Activated T-helper 9 cell treated with anti-CD3 and anti-CD28 coated beads, Interleukin-2, amount 50 U/mL, for 16 hours (primary cell): Measurements from ENCODE around the gene COA1.
"Not testable (repeated sequence)": the region's sequence is repeated elsewhere in the genome, so short reads cannot be mapped to it uniquely, and the experiment has no call there.

Experiments
- DNase-seq: peaks from one replicate; pipeline ENCODE4 v3.0.0-alpha.2; 2020; ENCODE audit warnings: low read depth

COA1 gene

DNA sequence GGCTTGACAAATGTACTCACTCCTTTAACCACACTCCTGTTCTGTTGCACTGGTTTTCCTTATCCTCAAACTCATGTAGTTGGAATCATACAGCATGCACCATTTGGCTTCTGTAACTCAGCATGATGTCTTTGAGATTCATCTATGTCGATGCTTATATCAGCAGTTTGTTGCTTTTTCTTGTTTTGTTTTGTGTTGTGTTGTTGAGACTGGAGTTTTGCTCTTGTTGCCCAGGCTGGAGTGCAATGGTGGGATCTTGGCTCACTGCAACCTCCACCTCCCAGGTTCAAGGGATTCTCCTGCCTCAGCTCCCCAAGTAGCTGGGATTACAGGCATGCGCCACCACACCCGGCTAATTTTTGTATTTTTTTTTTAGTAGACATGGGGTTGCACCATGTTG is 101.5 kb downstream of the COA1 start:
- DNase-seq, result not testable (repeated sequence)

DNA sequence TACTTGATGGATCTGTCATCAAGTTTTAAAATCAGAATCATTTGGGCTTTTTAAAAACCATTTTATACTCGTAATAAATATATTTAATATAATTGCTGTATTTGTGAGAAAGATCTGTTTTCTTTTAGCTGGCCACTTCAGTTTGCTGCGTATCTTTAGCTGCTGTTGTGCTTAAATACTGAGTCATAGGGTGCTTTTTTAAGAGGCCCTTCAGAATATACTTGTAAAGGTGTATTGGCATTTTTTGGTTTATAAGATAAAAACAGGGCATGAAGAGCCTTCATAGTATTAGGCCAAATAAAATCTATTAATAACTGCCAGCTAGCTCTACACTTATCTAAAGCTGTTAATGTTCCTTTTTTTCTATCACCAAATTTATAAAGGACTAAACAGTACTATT is 102.6 kb downstream of the COA1 start:
- no peak for DNase-seq

DNA sequence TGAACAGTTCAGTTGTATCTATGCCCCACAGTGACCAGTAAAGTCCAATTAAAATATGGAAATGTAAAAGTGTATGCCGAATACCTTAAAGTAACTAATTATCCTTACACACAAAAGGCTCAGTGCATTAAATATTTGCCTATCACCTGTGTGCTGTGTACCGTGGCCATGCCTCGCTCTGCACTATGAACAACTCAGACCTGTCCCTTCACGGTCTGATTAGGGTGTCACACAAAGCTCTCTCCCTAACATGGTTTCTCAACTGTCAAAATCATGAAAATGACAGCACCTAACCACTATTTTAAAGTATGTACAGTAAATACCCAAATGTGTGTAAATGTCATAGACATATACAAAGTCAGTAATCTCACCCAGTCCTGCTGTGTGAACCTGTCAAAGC is 103.3 kb downstream of the COA1 start:
- DNase-seq, result no peak

DNA sequence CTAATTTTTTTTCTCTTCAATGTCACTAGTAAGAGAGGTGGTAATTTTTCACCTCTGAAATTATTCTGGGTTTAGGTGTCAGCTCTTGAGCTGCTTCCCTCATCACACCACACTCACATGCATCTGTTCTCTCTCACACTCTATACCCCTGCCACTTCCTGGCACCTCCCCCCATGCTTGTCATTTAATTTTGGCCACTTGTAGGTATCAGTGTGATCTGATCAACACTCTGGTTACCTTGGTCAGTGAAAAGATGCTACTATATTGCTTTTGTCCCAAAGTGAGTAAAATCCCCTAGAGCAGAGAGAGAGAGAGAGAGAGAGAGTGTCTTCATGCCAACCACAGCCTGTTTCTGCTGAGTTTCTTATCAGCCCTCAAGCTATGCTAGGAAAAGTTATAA is 103.9 kb downstream of the COA1 start:
- DNase-seq, result no peak

DNA sequence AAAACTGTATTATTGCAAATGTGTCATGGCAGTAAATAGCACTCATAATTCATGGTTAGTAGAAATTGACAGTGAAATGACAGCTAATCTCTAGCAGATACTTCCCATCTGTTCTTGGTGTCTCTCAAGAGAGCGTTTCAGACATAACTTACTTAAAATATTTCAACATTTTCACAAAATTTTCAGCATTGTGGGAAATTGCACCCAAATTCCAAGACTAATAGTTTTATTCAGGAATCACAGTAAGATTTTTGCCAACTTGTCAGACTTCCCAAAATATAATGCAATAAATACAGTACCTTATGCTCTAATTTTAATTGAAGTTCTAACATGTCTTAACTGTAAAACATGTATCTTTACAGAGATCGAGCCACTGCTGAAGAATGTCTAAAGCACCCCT is 105.2 kb downstream of the COA1 start:
- no peak for DNase-seq

DNA sequence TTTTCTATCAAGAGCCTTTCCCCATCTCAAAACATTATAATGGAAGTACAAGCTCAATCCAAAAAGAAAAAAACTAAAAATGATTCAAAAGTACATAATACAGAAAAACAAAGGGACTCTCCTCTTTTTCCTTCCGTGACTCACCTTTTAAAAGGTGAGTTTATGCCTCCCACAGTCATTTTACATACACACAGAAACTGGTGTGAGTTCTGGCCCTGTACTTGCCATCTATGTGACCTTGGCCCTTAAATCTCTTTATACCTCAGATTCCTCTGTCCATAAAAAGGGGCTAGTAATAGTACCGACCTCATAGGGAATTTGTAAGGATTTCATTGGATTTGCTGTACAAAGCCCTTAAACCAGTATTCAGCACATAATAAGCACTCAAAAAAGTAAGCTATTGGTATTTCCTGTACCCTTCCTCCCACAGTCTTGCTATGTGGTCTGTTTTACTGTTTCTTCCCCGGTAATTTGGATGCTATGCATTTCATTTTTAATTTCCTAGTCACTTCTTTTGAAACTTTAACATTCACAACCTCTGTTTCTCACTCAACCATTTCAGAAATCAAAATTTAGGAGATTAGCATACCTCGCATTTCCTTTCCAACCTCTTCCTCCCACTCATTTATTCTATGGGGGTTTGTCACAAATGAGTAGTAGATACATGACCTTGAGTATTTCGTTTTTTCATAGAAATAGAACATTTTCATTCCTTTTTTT is 107.4 kb downstream of the COA1 start:
- no peak for DNase-seq

DNA sequence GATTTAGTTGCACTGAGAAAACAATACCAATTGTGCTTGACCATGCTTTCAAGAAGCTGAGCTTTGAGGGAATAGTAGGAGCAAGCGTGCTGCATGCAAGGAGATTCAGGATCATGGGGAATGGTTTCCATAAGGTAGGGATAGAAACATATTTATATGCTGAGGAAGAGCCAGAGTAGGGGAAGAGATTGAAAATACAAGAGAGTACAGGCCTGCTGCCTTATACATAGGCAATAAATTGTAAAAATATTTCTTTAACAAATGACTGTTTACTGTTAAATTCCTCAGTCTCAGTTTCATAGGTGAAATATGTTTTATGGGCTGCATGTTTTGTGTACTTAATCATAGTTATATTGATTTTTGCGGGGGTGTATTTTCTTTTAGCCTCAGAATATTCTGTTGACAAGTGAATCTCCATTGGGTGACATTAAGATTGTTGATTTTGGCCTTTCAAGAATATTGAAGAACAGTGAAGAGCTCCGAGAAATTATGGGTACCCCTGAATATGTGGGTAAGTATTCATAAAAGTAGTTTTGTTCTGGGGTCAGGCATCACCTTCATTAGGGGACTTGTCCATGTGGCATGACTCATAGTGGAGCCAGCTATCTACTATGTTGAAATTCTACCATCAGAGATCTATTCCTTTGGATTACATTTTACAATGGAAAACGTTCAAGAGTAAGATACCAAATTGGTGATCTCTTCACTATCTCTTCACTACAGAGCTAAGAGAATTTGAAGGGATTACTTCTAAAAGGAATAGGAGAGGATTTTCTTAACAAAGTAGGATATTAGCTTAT is 109.9 kb downstream of the COA1 start:
- no peak for DNase-seq

DNA sequence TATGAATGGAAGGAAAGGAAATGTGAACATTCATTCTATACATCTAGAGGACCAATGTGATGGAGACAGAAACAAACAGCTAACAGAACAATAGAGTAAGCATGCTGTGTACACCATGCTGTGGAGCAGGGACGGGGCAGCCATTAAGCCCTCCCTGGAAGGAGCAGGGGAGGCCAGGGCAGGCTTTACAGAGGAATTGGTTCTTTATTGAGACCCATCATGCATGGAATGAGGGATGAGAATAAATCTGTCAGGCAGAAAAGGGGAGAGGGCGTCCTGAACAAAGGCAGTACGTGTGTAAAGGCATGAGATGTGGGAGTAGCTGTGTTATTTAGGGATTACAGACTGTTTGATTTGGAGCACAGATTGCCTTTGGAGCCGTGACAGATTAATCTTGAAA is 111.2 kb downstream of the COA1 start:
- DNase-seq, result no peak

DNA sequence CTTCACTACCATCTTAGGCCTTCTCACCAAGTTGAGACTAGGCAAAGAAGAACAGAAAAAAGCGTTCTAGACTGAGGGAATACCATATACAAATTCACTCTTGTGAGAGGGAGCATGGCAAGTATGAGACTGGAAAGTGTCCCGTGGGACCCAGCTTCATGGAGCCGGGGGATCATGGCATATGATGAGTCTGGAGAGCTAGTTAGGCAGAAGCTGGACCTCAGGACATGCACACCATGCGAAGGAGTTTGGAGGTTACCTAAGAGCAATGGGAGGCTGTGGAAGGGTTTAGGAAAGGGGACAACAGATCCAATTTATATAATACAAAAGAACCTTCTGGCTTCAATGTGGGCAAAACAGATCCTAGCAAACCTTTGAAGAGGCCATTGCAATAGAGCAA is 112.3 kb downstream of the COA1 start:
- DNase-seq, result no peak

DNA sequence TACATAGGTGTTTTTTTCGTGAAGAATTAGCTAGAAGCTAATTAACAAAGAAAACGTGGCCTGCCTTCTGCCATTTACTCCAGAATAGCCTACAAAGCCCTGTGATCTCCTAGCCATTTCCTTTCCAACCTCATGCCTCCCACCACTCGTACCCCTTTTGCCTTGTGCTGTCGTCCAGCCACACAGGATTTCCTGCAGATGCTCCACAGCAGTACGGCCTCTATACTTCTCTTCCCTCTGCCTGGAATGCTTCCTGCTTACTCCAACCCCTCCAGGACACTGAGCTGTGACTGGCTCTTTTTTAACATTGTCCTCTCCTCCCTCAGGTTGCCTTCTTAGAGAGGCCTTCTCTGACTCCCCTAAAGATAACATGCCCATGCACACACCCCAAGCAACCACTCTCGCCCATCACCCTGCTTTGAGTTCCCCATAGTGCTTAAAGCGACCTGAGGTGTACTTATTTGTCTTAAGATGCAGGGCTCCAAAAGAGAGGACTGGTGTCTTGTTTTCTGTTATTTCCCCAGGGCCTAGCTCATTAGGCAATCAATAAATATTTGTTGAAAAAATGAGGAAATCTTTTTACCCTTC is 113.7 kb downstream of the COA1 start:
- no peak for DNase-seq

DNA sequence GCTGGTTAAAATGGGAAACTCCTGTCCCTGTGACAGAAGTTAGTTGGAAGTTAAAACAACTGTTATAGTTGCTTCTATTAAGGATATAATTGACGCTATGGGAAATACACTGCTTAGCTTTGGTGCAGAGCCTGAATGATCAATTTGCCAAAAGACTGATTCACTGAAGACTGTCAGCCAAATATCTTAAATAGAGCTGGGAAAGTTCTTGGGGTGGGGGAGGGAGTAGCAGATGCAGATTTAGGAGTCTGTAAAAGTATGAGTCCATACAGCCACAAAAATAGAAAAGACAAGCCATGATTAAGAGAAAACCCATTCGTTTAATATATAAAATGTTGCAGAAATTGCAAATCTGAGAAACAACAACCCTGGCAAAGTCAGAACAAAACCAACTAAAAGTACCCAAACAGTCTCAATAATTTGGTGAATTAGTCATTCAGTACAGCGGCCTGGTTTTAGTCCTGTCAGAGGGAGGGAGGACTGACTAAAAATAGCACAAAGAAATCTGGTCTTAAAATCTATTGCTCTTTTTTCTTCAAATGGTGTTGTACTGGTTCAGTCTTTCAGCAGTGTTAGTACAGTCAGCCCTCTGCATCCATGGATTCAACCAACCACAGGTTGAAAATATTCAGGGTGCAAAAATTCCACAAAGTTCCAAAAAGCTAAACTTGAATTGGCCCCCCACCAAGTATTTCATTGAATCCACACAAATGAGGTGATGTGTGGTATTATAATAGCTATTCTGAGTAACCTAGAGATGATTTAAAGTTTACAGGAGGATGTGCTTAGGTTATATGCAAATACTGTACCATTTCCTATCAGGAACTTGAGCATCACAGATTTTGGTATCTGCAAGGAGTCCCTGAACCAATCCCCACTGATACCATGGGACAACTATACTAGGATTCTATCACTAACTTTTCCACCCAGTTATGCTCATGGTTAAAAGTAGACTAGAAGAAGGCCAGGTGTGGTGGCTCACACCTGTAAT is 116.4 kb downstream of the COA1 start:
- no peak for DNase-seq

DNA sequence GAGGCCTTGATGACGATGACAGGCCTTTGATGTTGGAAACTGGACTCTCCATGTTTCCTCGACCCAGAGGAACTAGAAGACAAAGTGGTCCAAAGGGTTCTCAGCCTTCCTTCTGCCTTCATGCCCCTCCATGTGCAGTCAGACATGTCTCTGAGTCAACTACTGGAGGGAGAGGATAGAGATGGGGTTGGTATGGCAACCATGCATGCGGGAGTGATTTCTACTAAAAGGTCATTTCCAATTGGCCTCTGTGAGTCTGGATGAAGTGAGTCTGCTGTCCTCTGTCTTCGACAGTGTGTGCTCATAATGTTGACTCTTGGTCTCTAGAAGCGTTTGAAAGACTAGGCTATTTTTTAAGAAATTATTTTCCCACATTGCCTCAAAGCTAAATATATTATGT is 117.2 kb downstream of the COA1 start:
- DNase-seq, result no peak

DNA sequence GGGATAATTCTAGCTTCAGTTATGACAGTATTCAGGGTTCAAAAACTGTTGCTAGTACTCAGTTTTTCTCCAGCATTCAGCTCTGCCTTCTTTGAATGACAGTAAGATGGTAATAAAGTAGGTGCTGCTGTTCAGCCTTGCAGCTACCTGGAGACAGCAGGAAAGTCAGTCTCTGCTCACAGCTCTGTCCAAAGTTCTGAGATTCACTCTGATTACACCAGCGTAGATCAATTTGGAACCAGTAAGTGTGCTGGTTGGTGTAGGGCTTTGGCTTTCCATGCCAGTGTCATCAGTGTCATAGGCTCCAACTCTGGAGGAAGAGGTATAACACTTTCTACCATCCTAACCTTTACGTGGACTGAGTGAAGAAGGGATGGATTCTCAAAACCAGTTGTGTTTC is 120.2 kb downstream of the COA1 start:
- DNase-seq, result no peak

DNA sequence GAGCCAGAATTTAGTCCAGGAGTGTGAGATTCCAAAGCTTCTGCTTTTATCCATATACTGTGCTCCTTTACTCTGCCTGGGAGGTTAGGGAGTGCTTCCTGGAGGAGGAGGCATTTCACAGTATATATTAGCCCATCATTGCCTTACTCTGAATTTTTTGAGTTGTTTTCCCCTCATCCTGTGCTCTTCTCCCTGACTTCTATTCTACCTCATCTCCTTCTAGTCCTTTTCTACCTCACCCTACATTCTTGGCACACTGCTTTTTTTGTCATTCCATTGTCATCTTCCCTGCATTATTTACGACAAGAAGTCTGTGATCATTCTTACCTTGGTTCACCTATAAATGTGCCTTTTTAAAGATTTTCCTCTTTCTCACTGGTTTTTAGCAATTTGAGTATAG is 125.1 kb downstream of the COA1 start:
- no peak for DNase-seq

DNA sequence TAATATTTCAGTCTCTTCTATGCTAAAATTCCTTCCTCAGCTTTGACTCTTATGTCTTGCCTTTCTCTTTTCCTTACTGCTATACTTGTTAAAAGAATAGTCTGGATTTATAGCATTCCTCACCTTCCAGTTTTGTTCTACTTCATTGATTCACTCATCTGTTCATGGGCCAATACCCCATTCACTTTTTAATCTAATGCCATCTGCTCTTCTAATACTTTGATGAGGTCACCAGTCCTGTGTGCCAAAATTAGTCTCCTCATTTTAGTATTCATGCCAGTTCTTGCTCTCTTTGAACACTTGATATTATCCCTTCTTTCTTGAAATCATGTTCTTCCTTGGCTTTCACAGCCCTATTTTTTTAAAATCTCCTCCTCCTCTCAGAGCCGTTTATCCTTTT is 127.1 kb downstream of the COA1 start:
- DNase-seq, result no peak

DNA sequence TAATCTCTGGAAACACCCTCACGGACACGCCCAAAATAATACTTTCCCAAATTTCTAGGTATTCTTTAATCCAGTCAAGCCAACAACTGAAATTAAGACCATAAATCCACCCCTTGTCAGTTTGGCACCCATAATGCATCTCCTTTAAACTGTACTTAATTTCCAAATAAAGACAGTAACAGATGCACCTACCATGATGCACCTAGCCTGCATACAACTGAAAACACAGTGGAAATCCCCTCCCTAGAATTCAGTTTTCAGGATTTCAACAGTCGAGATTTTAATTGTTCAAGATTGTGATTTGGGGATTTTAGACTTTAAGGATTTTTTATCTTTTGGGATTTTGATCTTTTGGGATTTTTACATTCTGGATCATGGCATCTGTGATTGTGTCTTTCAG is 129.3 kb downstream of the COA1 start:
- DNase-seq, result no peak

DNA sequence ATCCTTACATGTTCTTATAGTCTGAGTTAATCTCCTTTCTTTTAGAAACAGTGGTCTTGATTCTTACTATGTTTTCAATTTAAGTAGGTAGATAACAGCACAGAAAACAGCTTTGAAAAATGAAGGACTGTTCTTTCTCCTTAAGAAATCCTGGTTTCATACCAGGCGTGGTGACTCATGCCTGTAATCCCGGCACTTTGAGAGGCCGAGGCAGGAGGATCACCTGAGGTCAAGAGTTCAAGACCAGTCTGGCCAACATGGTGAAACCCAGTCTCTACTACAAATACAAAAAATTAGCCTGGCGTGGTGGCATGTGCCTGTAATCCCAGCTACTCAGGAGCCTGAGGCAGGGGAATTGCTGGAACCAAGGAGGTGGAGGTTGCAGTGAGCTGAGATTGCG is 132.9 kb downstream of the COA1 start:
- DNase-seq, result not testable (repeated sequence)

DNA sequence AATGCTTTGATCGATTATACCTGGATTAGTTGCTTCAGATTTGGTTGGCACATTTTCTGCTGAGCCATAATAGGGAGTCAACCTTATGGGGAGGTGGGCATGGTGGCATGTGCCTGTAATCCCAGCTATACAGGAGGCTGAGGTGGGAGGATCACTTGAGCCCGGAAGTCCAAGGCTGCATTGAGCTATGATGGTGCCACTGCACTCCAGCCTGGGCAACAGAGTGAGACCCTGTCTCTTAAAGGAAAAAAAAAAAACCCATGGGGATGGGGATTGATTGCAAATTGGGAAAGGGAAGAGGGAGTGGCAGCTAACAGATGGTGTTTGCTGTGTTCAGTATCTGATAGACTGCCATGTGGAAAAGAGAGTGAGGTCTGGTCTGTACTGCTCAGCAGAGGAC is 135.3 kb downstream of the COA1 start:
- DNase-seq, result no peak

DNA sequence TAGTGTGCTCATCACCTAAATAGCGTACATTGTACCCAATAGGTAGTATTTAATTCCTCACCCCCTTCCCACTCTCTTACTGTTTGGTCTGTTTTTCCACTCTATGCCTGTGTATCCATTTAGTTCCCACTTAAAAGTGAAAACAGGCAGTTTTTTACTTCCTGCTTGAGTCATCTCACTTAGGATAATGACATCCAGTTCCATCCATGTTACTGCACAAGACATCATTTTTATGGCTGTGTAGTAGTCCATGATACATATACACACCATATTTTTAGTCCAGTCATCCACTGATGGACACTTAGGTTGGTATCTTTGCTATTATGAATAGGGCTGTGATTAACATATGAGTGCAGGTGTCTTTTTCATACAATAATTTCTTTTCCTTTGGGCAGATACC is 136.3 kb downstream of the COA1 start:
- DNase-seq, result no peak

DNA sequence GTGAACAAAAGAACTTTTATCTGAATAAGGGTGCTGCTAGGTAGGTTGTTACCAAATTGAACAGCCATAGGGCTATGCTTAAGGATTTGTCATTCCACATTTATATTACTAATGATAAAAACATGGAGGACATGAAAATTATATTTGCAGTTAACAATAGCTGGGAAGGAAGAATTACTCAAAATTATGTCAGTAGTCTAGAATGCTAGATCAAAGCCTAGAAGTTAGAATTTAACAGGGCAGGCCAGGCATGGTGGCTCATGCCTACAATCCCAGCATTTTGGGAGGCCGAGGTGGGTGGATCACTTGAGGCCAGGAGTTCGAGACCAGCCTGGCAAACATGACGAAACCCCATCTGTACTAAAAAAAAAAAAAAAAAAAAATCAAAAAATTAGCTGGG is 137.0 kb downstream of the COA1 start:
- DNase-seq, result no peak

DNA sequence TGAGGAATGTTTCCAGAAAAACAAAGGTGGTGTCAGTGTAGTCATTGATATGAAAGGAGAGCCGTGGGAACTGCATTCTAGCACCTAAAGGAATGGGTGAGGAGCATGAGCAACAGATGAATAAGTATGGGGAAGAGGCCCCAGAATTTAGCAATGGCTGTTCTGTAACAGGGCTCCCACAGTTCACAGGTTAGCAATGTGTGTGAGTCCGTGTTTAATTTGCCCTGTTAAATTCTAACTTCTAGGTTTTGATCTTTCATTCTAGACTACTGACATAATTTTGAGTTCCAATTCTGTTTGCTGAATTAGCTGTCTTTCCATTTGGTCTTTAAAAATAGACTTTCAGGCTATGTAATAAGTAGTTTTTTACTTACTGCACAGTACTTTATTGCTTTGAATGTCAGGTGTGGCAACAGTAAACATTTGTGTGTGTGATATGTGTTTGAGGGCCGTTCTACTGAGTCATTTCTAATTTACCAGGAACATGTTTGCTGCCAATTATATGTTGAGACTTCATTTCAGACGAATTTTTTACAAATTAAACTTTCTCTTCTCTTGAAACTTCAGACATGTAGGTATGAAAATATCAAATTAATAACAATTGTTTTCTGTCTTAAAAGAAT is 137.7 kb downstream of the COA1 start:
- no peak for DNase-seq
